ENCODE data around the gene DYNAP. TPM values are rescaled to one million over a fixed set of nuclear protein-coding genes. Genes with fewer than 3 reads are reported as not detected.

Gene DYNAP
- total and polyA plus RNA-seq, 2 of the 13 experiments (the other 11 are each of a cell fraction or from before 2014, with no cell fraction given), result not detected

DNA sequence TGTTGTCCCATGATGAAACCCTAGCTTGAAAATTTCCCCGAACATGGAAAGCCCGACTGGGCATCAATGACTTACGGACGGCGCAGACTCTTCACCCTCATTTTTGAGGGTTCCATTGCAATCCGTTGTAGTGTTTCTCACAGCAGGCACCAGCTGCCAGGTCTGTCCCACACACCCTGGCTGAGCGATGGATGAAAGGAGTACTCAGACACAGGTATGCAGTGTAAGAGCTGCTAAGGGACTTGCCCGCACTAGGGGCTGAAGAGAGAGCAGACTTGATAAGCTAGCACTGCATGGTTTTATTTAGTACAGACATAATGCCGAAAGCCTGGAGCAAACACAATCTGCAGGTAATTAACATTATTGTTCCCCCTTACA is 15.8 kb downstream of the DYNAP start (continued):
- TF ChIP-seq, protein P1, sequence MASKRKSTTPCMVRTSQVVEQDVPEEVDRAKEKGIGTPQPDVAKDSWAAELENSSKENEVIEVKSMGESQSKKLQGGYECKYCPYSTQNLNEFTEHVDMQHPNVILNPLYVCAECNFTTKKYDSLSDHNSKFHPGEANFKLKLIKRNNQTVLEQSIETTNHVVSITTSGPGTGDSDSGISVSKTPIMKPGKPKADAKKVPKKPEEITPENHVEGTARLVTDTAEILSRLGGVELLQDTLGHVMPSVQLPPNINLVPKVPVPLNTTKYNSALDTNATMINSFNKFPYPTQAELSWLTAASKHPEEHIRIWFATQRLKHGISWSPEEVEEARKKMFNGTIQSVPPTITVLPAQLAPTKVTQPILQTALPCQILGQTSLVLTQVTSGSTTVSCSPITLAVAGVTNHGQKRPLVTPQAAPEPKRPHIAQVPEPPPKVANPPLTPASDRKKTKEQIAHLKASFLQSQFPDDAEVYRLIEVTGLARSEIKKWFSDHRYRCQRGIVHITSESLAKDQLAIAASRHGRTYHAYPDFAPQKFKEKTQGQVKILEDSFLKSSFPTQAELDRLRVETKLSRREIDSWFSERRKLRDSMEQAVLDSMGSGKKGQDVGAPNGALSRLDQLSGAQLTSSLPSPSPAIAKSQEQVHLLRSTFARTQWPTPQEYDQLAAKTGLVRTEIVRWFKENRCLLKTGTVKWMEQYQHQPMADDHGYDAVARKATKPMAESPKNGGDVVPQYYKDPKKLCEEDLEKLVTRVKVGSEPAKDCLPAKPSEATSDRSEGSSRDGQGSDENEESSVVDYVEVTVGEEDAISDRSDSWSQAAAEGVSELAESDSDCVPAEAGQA (IDR thresholded peaks at IDR 0.05; ENCODE audit: low read depth), result no peak
- TF ChIP-seq, protein P1 (CRISPR knock-in tag; IDR thresholded peaks at IDR 0.05; ENCODE audit: borderline replicate concordance), result no peak
- TF ChIP-seq NFIB (CRISPR knock-in tag; IDR thresholded peaks at IDR 0.05; ENCODE audit: borderline replicate concordance) (no peak), NFYC (CRISPR knock-in tag; IDR thresholded peaks at IDR 0.05) (no peak), ZNF644 (CRISPR knock-in tag; IDR thresholded peaks at IDR 0.05; ENCODE audit: low read depth) (no peak)

DNA sequence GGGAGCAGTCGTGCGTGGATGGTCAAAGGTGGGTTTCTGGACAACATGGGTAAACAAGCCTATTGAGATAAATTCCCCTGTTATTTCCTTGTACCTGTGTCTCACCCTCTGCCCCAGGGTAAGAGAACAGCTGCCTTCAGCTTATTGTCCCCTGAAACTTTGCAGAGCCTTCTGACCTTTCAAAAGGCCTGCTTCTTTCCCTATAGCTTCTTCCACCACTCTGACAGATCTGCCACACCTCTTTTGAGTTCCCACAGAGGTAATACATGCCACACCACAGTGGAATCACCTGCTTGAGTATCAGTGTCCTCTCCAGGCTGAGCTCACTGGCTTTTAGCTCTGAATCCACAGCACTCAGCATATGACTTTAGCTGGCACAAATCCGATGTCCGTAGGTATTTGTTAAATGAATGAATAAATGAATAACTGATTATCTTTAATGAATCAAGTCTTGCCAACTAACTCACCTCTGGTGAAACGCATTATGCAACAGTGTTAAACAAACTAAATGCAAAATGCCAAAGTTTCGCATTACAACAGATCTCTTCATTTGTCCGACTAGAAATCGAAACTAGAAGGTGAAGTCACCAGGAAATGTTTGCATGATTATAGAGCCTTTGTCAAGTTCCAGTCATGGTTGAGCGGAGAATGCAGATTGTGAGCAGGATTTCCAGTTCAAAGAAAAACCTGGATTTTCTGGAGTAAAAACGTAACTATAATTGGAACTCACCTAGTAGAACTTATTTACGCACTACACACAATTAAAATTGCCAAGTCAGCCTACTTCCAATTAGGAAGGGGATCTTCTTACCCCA is 16.4 kb downstream of the DYNAP start:
- ChIA-PET CTCF (ENCODE audit: low intra/inter-chr PET ratio, low total read pairs) (no interaction called here), POLR2A (no interaction called here)
- no peak overlapping the region for H3K27ac ChIP-seq (ENCODE audit: extremely low read length, insufficient read depth, low read length)
- no peak for FAIRE-seq
- no peaks in the 10 kb centered on the region for H3K27me3 ChIP-seq (ENCODE audit: control insufficient read depth in 1 of 2, insufficient read depth in 2 of 2, low read length in 2 of 2)
- no peaks in the 10 kb centered on the region for H3K9me3 ChIP-seq (ENCODE audit: low read length)
- intact Hi-C loops (cut with micrococcal nuclease; ENCODE audit: unreplicated experiment), result loop anchor here (5.0 kb wide), 1 partner anchor 1795 kb away; no protein-coding TSS in a partner anchor
- peak overlapping the region; percentile 87 for H2AFZ ChIP-seq (ENCODE audit: low read length)
- no peaks in the 10 kb centered on the region for H4K20me1 ChIP-seq (ENCODE audit: insufficient read depth, low read length)
- in situ Hi-C loops (cut with HindIII; ENCODE audit: extremely low pct_ligation_motif_present, low pct_unique_long_range_greater_than_20kb), result no loop called here
- H3K36me3 ChIP-seq (replicated peaks in 1 of 2; ENCODE audit: control insufficient read depth in 1 of 2, insufficient read depth in 2 of 2, low read length in 2 of 2), result no peaks in the 10 kb centered on the region
- 3% methylated on average over 11 of the region's 11 CpGs for WGBS (ENCODE audit: low lambda C conversion rate)
- H3K4me2 ChIP-seq (ENCODE audit: low read depth, low read length), result peak overlapping the region; percentile 79
- peak overlapping the region; percentile 53 to 62 (median 56); a peak in 5 of 6 replicates for H3K4me3 ChIP-seq (replicated peaks in 1 of 3; ENCODE audit: insufficient read depth in 1 of 3, low read depth in 2 of 3, low read length in 3 of 3)
- no peaks in the 10 kb centered on the region for H3K79me2 ChIP-seq (ENCODE audit: insufficient read depth, low read length)
- DNase-seq (ENCODE audit: low spot score), result peak; percentile 58
- H3K4me1 ChIP-seq (ENCODE audit: insufficient read depth, low read length), result peaks cover 11% of the 10 kb centered on the region
- peak overlapping the region; percentile 22; the same call in 1 of the 2 replicates for H3K9ac ChIP-seq (ENCODE audit: insufficient read depth, low read depth, low read length)
- no TSS peak for BruUV-seq (replicated peaks)
- ATAC-seq, result peak; percentile 87
- TF ChIP-seq ELF3 (CRISPR knock-in tag; IDR thresholded peaks at IDR 0.05) (peak; percentile 24; the same call in 1 of the 2 replicates), SYNCRIP (IDR thresholded peaks at IDR 0.05; ENCODE audit: insufficient read depth, low read depth, low read length) (no peak), WIZ (CRISPR knock-in tag; IDR thresholded peaks at IDR 0.05) (no peak), IKZF4 (CRISPR knock-in tag; IDR thresholded peaks at IDR 0.05; ENCODE audit: borderline replicate concordance, low read depth, not compliant biosample characterization) (no peak), FOSL1 (CRISPR knock-in tag; IDR thresholded peaks at IDR 0.05; ENCODE audit: borderline replicate concordance) (no peak), MAFK (conservative IDR thresholded peaks at IDR 0.05 in 1 of 2, IDR thresholded peaks at IDR 0.05 in 1 of 2; ENCODE audit: low read length in 2 of 2) (peak; percentile 16 to 50; a peak in 3 of 4 replicates)
- TF ChIP-seq, protein P2, sequence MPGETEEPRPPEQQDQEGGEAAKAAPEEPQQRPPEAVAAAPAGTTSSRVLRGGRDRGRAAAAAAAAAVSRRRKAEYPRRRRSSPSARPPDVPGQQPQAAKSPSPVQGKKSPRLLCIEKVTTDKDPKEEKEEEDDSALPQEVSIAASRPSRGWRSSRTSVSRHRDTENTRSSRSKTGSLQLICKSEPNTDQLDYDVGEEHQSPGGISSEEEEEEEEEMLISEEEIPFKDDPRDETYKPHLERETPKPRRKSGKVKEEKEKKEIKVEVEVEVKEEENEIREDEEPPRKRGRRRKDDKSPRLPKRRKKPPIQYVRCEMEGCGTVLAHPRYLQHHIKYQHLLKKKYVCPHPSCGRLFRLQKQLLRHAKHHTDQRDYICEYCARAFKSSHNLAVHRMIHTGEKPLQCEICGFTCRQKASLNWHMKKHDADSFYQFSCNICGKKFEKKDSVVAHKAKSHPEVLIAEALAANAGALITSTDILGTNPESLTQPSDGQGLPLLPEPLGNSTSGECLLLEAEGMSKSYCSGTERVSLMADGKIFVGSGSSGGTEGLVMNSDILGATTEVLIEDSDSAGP (CRISPR knock-in tag; IDR thresholded peaks at IDR 0.05; ENCODE audit: borderline replicate concordance), result no peak
- TF ChIP-seq, protein P3, sequence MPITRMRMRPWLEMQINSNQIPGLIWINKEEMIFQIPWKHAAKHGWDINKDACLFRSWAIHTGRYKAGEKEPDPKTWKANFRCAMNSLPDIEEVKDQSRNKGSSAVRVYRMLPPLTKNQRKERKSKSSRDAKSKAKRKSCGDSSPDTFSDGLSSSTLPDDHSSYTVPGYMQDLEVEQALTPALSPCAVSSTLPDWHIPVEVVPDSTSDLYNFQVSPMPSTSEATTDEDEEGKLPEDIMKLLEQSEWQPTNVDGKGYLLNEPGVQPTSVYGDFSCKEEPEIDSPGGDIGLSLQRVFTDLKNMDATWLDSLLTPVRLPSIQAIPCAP (CRISPR knock-in tag; IDR thresholded peaks at IDR 0.05; ENCODE audit: low read depth), result 0 out of 2 replicates have a peak, but pooled peaks have one; percentile 60
